WI38 (cell line): ENCODE data around the gene HARS1.
"Not testable (repeated sequence)": the region's sequence is repeated elsewhere in the genome, so short reads cannot be mapped to it uniquely, and the experiment has no call there.

Experiments
- H3K4me3 ChIP-seq: 2 replicates; pipeline ENCODE4 v1.5.1; 2011; ENCODE audit warnings: low read depth, mild to moderate bottlenecking, control low read depth, low read length
- TF ChIP-seq, protein P1 (sequence below): IDR thresholded peaks from 2 replicates; pipeline ENCODE4 v1.5.1; 2012; ENCODE audit warnings: low read depth, mild to moderate bottlenecking, control low read depth, low read length

Gene HARS1

DNA sequence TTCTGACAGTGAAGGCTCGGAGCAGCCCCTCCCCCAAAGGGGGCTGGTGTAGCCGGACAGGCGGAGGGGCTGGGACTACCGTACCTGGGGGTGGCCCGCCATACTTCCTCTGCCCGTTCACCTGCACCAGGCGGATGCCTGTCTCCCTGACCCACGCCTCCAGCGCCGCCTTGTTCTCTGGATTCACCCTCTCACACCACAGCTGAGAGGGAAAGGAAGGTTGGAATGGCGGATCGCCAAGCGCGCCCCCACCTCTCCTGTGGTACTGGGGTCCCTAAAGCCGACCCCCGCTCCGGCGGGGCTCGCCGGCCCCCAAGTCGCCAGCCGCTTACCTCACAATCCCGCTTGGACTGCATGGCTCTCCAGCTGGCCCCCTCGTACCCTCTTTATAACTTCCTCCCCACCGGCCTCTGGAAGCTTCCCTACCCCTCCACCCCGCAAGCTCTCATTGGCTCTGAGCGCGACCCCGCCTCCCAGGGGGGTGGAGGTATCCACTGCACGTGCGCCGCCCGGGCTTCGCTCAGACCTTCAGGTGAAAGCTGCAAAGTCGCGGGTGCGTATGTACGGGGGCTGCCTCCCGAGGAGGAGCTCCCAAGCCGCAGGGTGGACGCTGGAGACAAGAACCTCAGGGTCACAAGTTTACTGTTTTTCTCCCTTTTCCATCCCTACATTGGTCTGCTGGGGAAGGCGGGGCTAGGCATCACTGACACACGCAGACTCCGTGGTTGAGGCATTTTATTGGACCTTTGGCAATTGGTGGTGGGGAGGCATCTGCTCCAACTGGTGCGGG lies 17.8 kb downstream of the HARS1 start, which contains the start of gene DND1:
TSS of gene DND1 (minus strand) at position 390 of the 790 bp plus-strand sequence. CDS start at position 356, 34 bp downstream.
- TF ChIP-seq, protein P1, sequence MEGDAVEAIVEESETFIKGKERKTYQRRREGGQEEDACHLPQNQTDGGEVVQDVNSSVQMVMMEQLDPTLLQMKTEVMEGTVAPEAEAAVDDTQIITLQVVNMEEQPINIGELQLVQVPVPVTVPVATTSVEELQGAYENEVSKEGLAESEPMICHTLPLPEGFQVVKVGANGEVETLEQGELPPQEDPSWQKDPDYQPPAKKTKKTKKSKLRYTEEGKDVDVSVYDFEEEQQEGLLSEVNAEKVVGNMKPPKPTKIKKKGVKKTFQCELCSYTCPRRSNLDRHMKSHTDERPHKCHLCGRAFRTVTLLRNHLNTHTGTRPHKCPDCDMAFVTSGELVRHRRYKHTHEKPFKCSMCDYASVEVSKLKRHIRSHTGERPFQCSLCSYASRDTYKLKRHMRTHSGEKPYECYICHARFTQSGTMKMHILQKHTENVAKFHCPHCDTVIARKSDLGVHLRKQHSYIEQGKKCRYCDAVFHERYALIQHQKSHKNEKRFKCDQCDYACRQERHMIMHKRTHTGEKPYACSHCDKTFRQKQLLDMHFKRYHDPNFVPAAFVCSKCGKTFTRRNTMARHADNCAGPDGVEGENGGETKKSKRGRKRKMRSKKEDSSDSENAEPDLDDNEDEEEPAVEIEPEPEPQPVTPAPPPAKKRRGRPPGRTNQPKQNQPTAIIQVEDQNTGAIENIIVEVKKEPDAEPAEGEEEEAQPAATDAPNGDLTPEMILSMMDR: no peak
- H3K4me3 ChIP-seq: no peak within 1 kb of the TSS

GRCh38 chr5:140672455-140673186 lies 18.5 kb downstream of the HARS1 start:
- TF ChIP-seq, protein P1: no peak
- H3K4me3 ChIP-seq: no peak overlapping the region

DNA sequence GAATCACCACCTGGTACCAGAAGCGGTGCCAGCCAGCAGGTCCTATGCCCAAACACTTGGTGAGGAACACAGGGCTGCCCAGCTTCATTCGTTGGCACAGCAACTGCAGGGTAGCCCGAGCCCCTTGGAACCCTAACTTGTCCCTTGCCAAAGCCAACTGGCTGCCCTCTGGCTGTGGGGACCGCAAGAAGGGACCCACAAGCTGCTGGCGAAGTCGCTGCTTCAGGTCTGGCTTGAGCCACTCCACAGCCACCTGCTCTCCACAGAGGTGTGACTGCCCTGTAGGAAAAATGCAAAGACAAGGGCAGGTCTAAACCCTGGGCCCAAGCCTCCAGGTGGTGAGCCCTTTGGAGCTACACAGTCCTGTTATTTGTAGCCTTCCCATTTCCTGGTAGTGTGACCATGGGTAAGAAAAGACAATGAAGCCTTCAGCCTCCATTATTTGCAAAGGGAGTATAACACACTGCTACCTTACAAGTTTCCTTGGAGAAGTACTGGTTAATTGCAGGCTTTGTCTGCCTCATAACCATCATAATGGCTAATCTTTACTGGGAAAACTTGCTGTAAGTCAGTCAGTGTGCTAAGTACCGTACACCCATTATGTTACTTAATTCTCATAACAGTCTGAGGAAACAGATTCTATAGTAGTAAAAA lies 19.6 kb downstream of the HARS1 start:
- TF ChIP-seq, protein P1: no peak
- H3K4me3 ChIP-seq: no peak overlapping the region

GRCh38 chr5:140671035-140671434 lies 20.1 kb downstream of the HARS1 start:
- not testable (repeated sequence) for H3K4me3 ChIP-seq

DNA sequence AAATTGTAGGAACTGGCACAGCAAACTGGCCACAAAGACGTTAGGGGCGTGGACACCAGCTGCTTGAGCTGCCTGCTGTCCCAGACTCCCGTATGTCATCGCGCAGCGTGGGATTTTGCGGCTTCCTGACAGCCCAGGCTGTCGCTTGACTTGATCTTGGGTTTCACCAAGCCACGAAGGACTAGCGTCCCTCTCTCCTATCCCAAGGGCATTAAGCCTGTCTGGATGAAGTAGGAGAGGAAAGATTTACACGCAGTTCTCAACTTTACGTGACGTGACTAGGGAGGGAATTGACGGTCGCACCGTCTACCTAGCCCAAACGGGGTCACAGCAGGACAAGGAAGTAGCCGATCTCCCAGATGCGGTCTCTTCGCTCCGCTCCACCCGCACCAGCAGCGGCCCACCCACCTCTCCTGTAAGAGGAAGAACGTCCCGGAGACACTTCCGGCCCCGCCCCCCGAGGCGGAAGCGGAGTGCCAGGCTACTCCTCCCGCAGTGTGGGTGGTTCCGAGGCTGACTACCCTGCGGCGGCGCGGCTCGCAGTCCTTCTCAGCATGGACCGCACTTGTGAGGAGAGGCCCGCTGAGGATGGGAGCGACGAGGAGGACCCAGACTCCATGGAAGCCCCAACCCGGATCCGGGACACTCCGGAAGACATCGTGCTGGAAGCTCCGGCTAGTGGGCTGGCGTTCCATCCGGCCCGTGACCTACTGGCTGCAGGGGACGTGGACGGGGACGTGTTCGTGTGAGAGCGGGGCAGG lies 26.6 kb downstream of the HARS1 start, which contains the start of gene WDR55:
TSS of gene WDR55 (plus strand) at position 546 of the 761 bp plus-strand sequence. CDS start at position 555, 9 bp downstream.
- peak within 1 kb of the TSS; percentile 92 for H3K4me3 ChIP-seq
- TF ChIP-seq, protein P1: no peak

GRCh38 chr5:140664030-140664358 lies 27.2 kb downstream of the HARS1 start:
- TF ChIP-seq, protein P1: no peak
- H3K4me3 ChIP-seq: peak overlapping the region; percentile 92

DNA sequence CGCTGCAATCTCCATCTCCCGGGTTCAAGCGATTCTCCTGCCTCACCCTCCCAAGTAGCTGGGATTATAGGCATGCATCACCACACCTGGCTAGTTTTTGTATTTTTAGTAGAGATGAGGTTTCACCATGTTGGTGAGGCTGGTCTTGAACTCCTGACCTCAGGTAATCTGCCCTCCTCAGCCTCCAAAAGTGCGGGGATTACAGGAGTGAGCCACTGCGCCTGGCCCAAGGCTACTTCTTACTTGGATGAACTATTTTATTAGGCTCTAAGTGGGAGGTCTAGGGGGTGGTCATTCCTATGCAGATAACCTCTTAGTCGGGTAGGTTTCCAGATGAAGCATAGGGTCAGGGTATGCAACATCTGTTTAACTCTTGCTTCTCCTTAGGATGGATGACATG lies 30.8 kb downstream of the HARS1 start:
- H3K4me3 ChIP-seq: not testable (repeated sequence)
